ENCODE measurements around the gene ZNF431. TPM values are rescaled to one million over a fixed set of nuclear protein-coding genes. Genes with fewer than 3 reads are reported as not detected.
"Not testable (repeated sequence)": the region's sequence is repeated elsewhere in the genome, so short reads cannot be mapped to it uniquely, and the experiment has no call there.

ZNF431 gene
- 5.6 and 7.2 TPM in 2 replicates for total RNA-seq (2014; rRNA removed; shearing (Covaris generic))

DNA sequence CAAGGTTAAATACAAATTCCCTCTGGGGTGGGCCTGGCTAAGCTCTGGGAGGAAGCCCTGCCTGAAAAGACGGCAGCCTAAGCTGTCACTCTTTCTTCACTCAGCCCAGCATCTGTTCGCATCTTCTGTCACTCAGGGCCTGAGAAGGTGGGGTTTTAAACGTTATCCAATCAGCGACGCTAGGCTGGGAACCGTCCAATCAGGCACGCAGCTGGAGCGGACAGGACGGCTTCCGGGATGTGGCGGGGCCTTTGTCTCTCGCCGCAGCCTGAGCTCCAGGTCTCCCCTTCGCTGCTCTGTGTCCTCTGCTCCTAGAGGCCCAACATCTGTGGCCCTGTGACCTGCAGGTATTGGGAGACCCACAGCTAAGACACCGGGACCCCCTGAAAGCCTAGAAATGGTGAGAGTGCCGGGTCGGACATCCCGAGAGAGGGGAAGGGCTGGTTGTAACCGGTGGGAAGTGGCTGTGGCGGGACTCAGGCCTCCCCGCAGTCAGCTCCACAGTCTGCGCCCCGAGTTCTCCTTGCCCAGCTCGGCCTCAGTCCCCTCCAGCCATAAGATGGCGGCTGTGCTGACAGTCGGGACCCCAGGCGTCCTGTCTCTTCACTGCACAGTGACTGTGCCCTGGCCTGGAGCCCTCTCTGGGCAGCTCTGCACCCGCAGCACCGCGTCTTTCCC lies at the start of gene ZNF431:
Gene ZNF431, plus strand, starts transcription at position 254 of the 678 bp plus-strand sequence. Its CDS starts 144 bp downstream, at position 398.
- peak; percentile 95 for DNase-seq (ENCODE audit: low read depth)

DNA sequence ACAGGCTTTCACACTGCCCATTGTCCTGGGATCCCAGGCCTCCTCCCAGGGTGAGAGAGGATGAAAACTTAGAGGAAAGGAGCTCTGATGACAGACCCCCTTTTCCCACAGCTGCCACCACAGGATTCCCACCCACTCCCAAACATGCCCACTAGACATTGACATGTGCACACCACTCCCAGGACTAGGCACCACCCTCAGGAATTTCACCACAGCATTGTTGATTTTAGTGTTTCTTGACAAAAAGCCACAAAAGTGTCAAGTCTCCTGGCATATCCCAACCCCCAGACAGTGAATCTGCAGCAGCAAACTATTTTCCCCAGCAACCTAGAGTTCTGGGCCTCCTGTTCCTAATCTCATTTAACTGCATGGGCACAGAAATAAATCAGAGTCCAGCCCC lies 49.7 kb upstream of the ZNF431 start:
- peak; percentile 68 for DNase-seq (ENCODE audit: low read depth)

DNA sequence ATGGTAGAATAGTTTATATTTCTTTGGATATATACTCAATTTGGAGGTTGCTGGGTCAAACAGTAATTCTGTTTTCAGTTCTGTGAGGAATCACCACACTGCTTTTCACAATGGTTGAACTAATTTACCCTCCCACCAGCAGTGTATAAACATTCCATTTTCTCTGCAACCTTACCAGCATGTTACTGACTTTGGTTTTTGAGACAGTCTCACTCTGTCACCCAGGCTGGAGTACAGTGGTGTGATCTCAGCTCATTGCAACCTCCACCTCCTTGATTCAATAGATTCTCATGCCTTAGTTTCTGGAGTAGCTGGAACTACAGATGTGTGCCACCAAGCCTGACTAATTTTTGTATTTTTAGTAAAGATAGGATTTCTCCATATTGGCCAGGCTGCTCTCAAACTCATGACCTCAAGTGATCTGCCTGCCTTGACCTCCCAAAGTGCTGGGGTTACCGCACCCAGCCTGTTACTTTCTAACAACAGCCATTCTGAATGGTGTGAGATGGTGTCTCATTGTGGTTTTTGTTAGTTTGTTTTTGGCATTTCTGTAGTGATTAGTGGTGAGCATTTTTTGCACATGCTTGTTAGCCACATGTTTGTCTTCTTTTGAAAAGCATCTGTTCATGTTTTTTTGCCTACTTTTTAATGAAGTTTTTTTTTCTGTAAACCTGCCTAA lies 47.4 kb upstream of the ZNF431 start:
- no peak for DNase-seq (ENCODE audit: low read depth)

DNA sequence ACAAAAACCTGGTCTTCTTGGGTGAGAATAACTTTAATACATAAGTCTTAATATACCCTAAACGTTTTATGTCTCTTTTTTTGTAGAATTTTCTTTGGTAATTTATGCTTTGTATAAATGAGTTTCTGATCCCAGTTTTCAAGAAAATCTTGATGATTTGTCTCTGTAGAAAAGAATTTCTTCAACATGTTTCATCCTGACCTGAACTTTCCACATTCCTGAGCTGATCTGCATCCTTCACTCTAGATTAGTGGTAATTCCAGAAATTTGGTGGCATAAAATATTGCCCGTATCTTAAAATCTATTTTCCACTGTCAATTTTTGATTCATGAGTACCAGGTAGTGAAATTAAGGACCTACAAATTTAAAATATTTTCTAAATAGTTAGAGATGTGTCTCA lies 43.5 kb upstream of the ZNF431 start:
- no peak for DNase-seq (ENCODE audit: low read depth)

DNA sequence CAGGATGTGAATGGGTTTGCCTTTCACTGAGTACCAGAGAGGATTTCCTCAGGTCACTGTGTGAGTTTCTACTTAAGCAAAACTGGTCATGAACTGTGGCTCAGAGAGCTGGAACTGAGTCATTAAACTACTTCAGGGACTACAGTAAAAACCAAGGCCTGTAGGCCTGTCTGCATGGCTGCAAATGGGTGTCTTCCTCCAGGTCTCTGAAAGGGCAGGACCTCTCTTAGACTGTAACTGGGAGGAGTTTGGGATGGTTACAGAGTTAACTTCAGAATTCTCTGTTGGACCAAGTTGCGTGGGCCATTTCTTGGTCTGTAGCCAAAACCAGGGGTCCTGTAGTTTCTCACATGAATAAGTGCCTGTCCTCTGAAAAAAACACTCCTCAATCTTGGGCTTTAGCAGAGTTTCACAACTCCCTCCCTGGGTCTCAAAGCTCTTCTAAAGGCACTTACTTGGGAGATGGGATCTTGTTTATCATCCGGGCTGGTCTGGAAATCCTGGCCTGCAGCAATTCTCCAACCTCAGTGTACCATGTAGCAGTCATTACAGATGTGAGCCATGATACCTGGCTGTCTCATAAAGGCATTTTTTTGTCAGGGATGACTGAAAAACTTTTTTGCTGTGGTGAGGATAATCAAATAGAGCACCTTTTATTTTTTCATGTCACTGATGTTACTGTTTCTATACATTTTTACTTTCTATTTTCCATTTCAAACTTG lies 40.2 kb upstream of the ZNF431 start:
- no peak for DNase-seq (ENCODE audit: low read depth)

DNA sequence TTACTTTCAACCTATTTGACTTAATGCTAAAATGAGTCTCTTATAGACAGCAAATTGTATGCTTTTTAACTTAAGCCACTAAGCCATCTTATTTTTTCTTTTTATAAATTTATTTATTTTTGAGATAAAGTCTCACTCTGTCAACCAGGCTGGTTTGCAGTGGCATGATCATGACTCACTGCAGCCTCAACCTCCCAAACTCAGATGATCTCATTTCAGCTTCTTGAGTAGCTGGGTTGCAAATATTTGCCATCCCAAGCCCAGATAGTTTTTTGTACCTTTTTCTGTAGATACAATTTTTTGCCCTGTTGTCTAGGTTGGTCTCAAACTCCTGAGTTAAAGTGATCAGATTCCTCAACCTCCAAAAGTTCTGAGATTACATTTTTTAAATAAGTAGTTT lies 32.7 kb upstream of the ZNF431 start:
- peak; percentile 57 for DNase-seq (ENCODE audit: low read depth)

DNA sequence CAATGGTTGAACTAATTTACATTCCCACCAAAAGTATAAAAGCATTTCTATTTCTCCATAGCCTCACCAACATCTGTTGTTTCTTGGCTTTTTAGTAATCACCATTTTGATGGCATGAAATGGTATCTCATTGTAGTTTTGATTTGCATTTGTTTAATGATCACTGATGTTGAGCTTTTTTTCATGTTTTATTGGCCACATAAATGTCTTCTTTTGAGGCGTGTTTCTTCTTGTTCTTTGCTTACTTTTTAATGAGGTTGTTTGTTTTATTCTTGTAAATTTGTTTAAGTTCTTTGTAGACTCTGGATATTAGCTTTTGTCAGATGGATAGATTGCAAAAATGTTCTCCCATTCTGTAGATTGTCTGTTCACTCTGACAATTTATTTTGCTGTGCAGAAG lies 31.7 kb upstream of the ZNF431 start:
- no peak for DNase-seq (ENCODE audit: low read depth)

DNA sequence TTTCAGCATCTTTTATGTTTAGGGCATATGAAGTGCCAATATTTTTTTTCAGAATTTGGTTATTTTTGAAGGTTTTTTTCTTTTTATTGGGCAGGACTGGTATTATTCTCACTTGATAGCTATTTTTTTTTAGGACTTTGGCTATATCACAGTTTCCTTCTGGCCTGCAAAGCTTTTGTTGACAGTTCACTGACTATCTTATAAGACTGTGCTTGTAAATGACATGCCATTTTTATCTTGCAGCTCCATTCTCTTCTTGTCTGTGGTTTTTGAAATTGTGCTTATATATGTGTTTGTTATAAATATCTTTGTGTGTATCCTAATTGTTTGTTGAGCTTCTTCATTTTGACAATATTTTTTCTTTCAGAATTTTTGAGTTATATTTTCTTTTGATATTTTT lies 26.4 kb upstream of the ZNF431 start:
- no peak for DNase-seq (ENCODE audit: low read depth)

DNA sequence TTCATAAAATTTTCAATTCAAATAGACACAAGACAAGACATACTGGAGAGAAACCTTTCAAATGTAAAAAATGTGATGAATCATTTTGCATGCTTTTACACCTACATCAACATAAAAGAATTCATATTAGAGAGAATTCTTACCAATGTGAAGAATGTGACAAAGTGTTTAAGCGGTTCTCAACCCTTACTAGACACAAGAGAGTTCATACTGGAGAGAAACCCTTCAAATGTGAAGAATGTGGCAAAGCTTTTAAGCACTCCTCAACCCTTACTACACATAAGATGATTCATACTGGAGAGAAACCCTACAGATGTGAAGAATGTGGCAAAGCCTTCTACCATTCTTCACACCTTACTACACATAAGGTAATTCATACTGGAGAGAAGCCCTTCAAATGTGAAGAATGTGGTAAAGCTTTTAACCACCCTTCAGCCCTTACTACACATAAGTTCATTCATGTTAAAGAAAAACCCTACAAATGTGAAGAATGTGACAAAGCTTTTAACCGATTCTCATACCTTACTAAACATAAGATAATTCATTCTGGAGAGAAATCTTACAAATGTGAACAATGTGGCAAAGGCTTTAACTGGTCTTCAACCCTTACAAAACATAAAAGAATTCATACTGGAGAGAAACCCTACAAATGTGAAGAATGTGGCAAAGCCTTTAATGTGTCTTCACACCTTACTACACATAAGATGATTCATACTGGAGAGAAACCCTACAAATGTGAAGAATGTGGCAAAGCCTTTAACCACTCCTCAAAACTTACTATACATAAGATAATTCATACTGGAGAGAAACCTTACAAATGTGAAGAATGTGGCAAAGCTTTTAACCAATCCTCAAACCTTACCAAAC lies 24.6 kb upstream of the ZNF431 start:
- peak; percentile 48 for DNase-seq (ENCODE audit: low read depth)

DNA sequence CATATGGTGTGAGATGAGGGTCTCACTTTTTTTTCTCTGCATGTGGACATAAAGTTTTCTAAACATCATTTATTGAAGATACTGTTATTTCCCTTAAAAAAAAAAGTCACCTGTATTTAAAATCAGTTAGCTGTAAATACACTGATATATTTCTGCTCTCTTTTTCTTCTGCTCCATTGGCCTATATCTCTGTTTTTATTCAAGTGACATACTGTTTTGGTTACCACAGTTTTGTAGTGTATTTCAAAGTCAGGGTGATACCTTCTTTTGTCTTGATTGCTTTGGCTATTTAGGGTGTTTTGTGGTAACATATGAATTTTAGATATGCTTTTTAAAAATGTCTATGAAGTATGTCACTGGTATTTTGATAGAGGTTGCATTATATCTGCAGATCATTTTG lies 15.8 kb upstream of the ZNF431 start:
- DNase-seq (ENCODE audit: low read depth) = no peak

DNA sequence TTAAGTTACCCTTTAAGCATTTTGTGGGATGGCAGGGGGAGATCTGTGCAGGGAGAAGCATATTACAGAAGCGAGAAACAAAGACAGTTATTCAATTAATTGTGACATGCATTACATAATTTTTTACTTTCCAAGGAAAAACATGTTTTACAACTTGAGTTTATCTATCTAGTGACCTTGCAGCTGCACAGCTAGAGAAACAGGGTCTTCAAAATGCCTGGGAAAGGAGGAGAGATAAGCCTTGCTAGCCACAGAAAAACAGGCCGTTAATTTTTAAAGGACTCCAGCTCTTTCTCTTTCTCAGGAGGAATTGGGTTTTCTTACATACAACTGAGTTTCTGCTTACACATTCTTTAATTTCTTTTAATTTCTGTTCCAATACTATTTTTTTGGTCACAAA lies 14.8 kb upstream of the ZNF431 start:
- DNase-seq (ENCODE audit: low read depth) = no peak

DNA sequence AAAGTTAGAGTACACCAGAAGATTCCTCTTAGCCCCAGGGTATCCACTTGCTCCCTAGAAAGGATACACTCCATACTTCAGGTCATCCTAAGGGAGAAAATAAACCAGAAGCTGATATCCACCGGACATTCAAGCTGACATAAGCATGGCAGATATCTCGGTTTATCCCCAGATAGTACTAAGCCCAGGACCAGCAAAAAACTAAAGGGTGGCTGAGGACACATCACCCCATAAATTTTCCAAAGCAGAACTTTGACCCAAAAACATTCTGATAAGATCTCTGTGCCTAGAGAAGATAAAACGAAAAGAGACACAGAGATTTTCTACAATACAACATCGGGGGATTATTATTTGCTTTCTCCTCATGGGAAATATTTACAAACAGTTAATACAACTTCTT lies 13.9 kb upstream of the ZNF431 start:
- DNase-seq (ENCODE audit: low read depth) = no peak

DNA sequence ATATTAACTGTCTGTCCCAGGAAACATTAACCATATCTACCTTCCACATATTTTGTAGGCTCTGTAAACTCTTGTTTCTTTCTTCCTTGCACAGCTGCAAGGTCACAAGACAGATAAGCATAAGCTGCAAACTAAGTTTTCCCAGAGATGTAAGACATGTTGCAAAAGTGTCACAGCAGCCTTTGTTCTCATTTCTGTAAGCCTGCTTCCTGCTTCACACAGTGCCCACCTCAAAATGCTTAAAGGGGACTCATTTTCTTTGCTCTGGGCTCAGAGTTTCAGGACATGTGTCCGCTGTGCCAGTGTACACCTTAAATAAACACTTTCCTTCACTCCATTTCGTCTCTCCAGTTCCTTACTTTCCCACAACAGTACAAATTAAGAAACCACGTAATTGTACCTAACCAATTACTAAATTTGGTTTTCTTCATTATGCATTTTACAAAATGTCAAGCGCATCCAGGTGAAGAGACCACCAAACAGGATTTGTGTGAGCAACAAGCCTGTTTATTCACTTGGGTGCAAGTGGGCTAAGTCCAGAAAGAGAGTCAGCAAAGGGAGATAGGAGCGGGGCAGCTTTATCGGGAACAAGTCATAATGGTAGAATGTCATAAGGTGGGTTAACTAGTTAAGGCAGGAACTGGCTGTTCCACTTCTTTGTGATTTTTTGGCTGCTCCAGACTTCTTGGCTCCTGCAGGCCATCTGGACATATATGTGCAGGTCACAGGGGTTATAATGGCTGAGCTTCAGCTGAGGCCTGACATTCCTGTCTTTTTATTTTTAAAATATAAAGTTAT lies 12.7 kb upstream of the ZNF431 start:
- no peak for DNase-seq (ENCODE audit: low read depth)

DNA sequence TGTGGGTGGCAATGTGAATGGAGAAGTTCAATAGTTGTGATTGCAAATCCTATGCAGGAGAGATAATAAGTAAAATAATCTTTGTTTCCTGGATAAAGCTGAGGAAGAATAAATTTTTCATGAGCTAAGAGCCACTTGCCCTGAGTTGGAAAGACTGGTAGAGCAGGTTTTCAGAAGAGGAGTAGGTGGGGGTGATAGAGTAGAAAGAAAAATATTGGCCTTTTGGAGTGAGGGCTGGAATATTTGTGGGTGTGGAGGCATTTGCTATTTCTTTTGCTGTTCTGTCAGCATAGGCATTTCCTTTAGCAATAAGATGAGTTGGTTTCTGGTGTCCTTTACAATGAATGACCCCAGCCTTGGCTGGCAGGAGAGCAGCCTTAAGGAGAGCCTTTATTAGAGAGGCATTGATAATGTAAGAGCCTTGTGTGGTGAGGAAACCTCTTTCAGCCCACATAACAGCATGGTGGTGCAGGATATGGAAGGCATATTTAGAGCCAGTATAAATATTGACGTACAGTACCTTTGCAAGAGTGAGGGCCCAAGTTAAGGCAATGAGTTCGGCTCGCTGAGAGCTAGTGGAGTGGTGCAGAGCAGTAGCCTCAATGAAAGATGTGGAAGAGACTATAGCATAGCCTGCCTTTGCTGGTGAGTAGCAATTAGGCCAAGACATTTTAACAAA lies 11.6 kb upstream of the ZNF431 start:
- DNase-seq (ENCODE audit: low read depth) = no peak

DNA sequence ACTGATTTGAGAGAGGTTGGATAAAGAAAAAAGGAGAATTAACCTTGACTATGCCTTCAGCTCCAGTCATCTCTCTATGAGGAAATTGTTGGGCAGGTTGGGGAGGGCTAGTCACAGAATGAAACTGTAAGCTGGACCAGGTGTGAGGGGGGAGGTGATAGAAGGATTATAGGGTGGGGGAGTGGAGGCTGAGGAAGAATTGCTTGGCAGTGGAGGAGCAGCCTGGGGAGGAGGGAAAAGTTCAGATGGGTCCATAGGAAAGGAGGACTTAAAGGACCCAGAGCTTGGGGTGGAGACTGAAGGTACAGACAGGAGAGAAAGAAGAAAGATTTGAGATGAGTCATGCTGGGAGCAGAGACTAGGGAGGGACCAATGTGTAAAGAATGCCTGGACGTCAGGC lies 8.2 kb upstream of the ZNF431 start:
- no peak for DNase-seq (ENCODE audit: low read depth)

DNA sequence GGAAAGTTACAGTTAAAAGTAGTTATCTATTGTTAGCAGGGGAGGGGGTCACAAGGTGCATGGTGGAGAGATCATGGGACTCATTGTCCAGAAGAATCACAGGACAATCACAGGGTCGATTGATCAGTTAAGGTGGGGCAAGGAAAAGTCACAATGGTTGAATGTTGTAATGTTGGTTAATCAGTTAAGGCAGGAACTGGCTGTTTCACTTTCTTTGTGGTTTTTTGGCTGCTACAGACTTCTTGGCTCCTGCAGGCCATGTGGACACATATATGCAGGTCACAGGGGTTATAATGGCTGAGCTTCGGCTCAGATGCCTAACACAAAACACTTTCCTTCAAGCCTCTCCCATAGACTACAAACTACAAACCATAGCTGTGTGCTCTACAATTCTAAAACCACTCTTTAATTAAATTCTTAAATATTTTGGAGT lies 6.9 kb upstream of the ZNF431 start:
- no peak for DNase-seq (ENCODE audit: low read depth)

DNA sequence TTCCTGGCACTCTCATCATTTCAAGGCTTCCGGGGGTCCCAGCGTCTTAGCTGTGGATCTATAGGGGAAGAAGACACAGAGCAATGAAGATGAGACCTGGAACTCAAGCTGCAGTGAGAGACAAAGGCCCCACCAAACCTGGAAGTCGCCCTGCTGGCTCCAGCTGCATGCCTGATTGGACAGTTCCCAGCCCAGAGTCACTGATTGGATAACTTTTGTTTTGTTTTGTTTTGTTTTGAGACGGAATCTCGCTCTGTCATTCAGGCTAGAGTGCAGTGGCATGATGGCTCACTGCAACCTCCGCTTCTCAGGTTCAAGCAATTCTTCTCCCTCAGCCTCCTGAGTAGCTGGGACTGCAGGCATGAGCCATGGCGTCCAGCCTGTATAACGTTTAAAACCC lies 6.4 kb upstream of the ZNF431 start:
- DNase-seq (ENCODE audit: low read depth) = no peak

DNA sequence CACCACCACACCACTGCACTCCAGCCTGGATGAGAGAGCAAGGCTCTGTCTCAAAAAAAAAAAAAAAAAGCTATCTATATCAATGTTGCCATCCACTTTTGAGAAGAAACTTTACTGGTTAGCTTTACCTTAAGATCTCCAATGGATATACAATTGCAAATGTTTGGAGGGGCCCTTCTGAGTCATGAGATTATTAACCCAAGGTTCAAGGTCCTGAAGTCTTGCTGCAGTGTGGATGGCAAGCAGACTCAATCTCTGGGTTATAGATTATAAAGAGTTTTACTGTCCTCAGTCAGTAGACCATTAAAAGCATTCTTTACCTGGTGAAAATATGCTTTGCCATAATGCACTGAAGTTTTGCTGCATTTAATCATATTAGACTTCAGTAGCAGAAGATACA lies 3.7 kb upstream of the ZNF431 start:
- DNase-seq (ENCODE audit: low read depth) = no peak

DNA sequence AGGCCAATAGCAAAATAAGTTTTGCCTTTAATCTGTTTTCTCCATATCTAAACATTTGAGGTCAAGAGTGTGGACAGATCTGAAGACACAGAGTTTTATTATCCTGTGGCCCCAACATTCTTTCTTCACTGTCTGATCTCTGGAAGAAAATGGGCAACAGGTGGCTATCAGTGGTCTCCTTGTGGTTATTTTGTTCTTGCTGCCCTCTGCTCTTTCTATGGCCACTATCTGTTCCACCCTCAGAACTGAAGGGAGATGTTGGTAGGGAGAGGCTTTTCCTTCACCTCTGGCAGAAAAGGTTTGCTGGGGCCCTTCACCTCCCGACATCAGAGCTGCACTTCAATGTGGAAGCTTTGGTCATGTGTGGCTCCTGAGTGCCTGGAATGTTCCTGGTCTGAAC lies 834 bp upstream of the ZNF431 start:
- not testable (repeated sequence) for DNase-seq (ENCODE audit: low read depth)

DNA sequence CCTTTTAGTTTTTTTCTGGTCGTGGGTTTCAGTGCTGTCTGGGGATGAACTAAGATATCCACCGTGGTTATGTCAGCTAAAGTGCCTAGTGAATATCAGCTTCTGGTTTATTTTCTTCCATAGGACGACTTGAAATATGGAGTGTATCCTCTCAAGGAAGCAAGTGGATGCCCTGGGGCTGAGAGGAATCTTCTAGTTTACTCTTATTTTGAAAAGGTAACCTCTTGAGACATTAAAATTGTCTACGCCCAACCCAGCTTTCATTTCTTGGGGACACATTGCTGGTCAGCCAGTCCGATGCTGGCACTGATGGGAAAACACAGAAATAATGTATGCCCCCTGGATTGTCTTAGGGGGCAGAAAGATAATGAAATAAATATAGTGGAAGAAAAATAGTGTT lies 1.6 kb downstream of the ZNF431 start:
- no peak for DNase-seq (ENCODE audit: low read depth)

DNA sequence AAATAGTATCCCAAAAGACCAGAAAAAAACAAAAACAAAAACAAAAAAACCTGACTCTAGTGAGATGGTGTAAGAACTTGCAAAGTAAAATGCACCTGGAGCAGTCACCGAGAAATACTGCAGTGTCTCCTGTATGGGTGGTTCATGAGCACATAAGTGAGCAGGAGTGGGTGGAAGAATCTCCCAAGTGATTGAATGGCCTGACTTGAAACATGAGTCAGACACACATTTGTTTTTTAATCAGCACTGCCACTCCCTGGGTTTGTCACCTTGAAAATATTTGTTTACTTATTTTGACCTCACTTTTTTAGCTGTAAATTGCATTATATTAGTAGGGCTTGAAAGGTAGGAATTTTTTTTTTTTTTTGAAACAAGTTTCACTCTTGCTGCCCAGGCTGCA lies 2.0 kb downstream of the ZNF431 start:
- no peak for DNase-seq (ENCODE audit: low read depth)
